Peyer's patch (tissue), 4 donors: ENCODE measurements around the gene NOA1. TPM values are rescaled to one million over a fixed set of nuclear protein-coding genes. Genes with fewer than 3 reads are reported as not detected.

Experiments used
- DNase-seq, 3 donors: peaks; one replicate each; pipeline ENCODE4 v3.0.0-alpha.2; 2017 to 2019
- H3K27ac ChIP-seq, 4 donors: fragments of 200-600 bp; sonication (generic); one replicate each; pipeline ENCODE4 v1.5.1; 2016 to 2019
- H3K27me3 ChIP-seq, 2 donors: fragments of 200-600 bp; sonication (generic); one replicate each; pipeline ENCODE4 v1.5.1; 2019
- H3K36me3 ChIP-seq, 3 donors: fragments of 200-600 bp; sonication (generic); one replicate each; pipeline ENCODE4 v1.5.1; 2016 to 2019
- H3K4me1 ChIP-seq, 4 donors: fragments of 200-600 bp; sonication (generic); one replicate each; pipeline ENCODE4 v1.5.1; 2016 to 2019
- H3K4me3 ChIP-seq, 4 donors: fragments of 200-600 bp; sonication (generic); 1 replicate in 3 of 4; 2 replicates in 1 of 4; pipeline ENCODE4 v1.5.1; 2016 to 2019; ENCODE audit warnings: mild to moderate bottlenecking in 1 of 4
- H3K9me3 ChIP-seq, 4 donors: fragments of 200-600 bp; sonication (generic); one replicate each; pipeline ENCODE4 v1.5.1; 2016 to 2019; ENCODE audit warnings: mild to moderate bottlenecking in 1 of 4
- POLR2A ChIP-seq, 2 donors: fragments of 450-650 bp; IDR thresholded peaks; one replicate each; pipeline ENCODE4 v1.5.1; 2017; ENCODE audit warnings: antibody characterized with exemption in 2 of 2, mild to moderate bottlenecking in 2 of 2, moderate library complexity in 2 of 2
- total RNA-seq, 4 donors: library from RNA; depleted of rRNA; stranded (reverse); fragments of >200 nt; gene quantifications; one replicate each; pipeline ENCODE4 v1.1.0, GENCODE V29; 2016
- TF ChIP-seq, protein P1 (sequence below), 6 experiments: fragments of 450-650 bp in 4 of 6; fragments of 200-600 bp in 2 of 6; sonication (generic) in 1 of 6; IDR thresholded peaks; one replicate each; pipeline ENCODE4 v1.5.1; 2017 to 2019; ENCODE audit warnings: antibody characterized with exemption in 6 of 6, mild to moderate bottlenecking in 3 of 6, moderate library complexity in 1 of 6

Gene NOA1
- total RNA-seq, 4 donors from 2014 or later = 12.4 to 32.6 (median 26.1) TPM

DNA sequence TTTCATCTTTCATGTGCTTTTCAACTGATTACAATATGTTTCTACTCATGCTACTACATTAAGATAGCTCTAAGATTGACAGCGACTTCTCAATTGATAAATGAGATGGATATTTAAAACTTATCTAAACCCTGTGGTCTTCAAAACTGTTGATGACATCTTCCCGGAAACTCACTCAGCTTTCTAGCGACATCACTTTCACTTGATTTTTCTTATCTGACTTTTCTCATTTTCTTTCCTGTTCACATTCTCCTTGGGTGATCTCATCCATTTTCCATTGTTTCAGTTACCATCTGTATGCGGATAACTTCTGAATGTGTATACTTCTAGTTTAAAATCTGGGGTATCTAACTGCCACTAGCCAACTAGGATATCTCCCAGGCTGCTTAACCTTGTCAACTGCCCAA lies 4.4 kb upstream of the NOA1 start:
- Histone ChIP-seq H3K9me3 (no peaks in the 10 kb centered on the region), H3K36me3 (peaks cover 0 to 16% (median 0%) of the 10 kb centered on the region in 3 donors), H3K4me1 (peaks cover 0 to 20% (median 3%) of the 10 kb centered on the region in 4 donors), H3K27ac (no peak overlapping the region), H3K27me3 (no peaks in the 10 kb centered on the region), H3K4me3 (no peak overlapping the region)
- no peak for TF ChIP-seq POLR2A (IDR thresholded peaks at IDR 0.05)
- TF ChIP-seq, protein P1, sequence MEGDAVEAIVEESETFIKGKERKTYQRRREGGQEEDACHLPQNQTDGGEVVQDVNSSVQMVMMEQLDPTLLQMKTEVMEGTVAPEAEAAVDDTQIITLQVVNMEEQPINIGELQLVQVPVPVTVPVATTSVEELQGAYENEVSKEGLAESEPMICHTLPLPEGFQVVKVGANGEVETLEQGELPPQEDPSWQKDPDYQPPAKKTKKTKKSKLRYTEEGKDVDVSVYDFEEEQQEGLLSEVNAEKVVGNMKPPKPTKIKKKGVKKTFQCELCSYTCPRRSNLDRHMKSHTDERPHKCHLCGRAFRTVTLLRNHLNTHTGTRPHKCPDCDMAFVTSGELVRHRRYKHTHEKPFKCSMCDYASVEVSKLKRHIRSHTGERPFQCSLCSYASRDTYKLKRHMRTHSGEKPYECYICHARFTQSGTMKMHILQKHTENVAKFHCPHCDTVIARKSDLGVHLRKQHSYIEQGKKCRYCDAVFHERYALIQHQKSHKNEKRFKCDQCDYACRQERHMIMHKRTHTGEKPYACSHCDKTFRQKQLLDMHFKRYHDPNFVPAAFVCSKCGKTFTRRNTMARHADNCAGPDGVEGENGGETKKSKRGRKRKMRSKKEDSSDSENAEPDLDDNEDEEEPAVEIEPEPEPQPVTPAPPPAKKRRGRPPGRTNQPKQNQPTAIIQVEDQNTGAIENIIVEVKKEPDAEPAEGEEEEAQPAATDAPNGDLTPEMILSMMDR (IDR thresholded peaks at IDR 0.05) = no peak
- no peak for DNase-seq

DNA sequence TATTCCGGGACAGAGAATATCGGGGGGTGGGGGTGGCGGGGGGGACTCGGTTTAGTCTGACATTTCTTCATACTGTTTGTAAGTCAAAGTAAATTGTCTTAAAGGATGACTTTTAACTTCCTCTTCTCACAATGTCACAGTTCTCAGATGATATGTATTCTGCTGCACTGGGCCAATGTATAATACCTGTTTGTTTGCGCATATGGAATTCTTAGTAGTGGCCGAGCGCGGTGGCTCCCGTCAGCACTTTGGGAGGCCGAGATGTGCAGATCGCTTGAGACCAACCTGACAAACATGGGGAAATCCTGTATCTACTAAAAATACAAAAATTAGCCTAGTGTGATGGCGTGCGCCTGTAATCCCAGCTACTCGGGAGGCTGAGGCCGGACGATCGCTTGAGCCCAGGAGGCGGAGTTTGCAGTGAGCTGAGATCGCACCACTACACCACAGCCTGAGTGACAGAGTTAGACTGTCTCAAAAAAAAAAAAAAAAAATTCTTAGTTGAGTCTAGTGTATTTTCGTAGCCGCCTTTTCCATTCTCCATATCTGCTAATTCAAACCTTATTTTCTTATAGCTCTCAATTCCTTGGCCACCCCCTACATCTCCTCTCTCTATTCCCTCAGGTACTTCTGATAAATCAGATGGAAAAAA lies 2.1 kb upstream of the NOA1 start:
- TF ChIP-seq POLR2A (IDR thresholded peaks at IDR 0.05) = no peak
- TF ChIP-seq, protein P1 (IDR thresholded peaks at IDR 0.05) = no peak
- no peaks in the 10 kb centered on the region for H3K27me3 ChIP-seq
- no peaks in the 10 kb centered on the region for H3K9me3 ChIP-seq
- H3K27ac ChIP-seq = peak overlapping the region; percentile 70 to 89 (median 86)
- peaks cover 0 to 3% (median 0%) of the 10 kb centered on the region in 3 donors for H3K36me3 ChIP-seq
- peaks cover 0 to 35% (median 9%) of the 10 kb centered on the region in 4 donors for H3K4me1 ChIP-seq
- H3K4me3 ChIP-seq = peak overlapping the region; percentile 64 to 96 (median 81)
- peak in 2 of 3 donors; percentile 53 to 58 for DNase-seq

DNA sequence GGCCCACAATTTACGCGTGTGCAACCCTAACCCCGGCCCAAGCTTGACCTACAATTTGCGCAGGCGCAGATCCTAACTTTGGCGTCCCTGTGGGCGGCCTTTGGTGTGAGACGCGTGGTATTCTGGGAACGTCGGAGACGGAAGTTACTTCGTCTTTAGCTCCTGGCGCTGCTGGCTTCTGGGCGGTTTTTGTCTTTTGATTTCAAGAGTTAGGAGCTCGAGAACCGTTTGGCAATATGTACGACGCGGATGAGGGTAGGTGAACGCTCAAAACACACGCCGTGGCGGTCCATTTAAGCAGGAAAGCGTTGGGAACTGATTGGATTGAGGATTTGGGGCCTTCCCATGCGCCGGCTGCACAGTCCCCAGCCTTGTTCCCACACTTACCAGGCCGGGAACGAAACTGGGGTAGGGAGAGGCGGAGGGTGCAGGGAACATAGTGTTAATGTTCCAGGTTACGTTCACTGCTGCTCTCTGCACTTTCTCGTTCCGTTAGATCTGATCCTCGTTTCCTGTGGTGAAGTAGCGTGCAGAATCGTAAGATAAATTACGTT lies 1.4 kb upstream of the NOA1 start, which contains the start of gene POLR2B:
TSS of gene POLR2B (plus strand) at position 147 of the 554 bp plus-strand sequence. CDS start at position 237, 90 bp downstream.
- Histone ChIP-seq H3K4me3 (peak within 1 kb of the TSS; percentile 64 to 96 (median 81)), H3K9me3 (no peaks in the 10 kb centered on the region), H3K36me3 (peaks cover 0 to 10% (median 0%) of the 10 kb centered on the region in 3 donors), H3K27ac (peak within 1 kb of the TSS; percentile 70 to 89 (median 86)), H3K27me3 (no peaks in the 10 kb centered on the region), H3K4me1 (peaks cover 0 to 35% (median 9%) of the 10 kb centered on the region in 4 donors)
- peak; percentile 91 to 97 (median 93) for DNase-seq
- TF ChIP-seq, protein P1 (IDR thresholded peaks at IDR 0.05) = no peak
- peak; percentile 56 to 75 for TF ChIP-seq POLR2A (IDR thresholded peaks at IDR 0.05)

DNA sequence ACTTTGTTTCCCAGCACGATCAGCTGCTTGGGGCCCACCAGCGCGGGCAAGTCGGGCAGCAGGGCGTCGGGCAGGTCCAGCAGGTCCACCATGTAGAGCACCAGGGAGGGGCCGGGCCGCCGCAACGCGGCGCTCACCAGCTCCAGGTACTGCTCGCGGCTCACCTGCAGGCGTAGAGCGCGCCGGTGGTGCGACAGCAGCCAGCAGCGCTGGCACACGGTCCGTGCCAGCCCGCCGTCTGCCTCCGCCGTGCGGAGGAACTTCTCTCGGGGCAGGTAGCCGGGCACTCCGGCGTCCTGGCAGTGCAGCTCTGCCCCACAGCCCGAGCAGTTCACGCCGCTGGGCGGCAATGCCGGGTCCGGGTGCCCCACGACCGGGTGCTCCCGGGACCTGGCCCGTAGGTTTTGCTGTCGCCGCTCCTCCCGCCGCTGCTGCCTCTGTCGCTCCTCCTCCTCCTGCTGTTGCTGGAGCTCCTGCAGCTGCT lies 527 bp downstream of the NOA1 start:
- H3K4me1 ChIP-seq = peaks cover 0 to 35% (median 9%) of the 10 kb centered on the region in 4 donors

DNA sequence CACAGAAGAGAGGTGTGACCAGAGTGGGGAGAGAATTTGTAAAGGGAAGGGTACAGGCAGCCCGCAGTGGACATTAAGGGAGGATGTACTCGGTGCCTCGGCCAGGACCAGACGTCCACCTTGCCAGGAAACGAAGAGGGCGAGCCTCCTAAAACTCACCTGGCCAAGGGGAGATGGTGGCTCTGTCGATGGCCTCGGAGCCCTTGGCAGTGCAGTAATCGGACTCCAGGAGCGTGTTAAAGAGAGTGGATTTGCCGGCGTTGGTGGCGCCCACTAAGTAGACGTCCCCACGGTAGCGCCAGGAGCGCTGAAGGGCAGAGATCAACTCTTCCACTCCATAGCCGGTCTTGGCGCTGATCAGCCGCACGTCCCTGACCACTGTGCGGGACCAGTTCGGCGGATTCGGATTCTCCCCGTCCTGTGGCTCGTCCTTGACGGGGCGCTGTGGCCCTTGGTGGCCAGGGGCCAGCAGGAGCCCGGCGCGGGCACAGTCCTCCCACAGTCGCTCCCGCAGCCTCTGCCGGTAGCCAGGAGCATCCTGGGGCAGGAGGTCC lies 1.0 kb downstream of the NOA1 start:
- peak in 1 of 3 donors; percentile 50 for DNase-seq
- peaks cover 0 to 34% (median 9%) of the 10 kb centered on the region in 4 donors for H3K4me1 ChIP-seq
- H3K27me3 ChIP-seq = no peaks in the 10 kb centered on the region
- peaks cover 0 to 35% (median 0%) of the 10 kb centered on the region in 3 donors for H3K36me3 ChIP-seq
- H3K27ac ChIP-seq = peak overlapping the region; percentile 70 to 89 (median 86)
- H3K4me3 ChIP-seq = peak overlapping the region; percentile 64 to 96 (median 81)
- no peaks in the 10 kb centered on the region for H3K9me3 ChIP-seq
- TF ChIP-seq POLR2A (IDR thresholded peaks at IDR 0.05) = no peak
- TF ChIP-seq, protein P1 (IDR thresholded peaks at IDR 0.05) = no peak

More for the DNA sequence above, 527 bp downstream of the NOA1 start:
- peaks cover 0 to 30% (median 0%) of the 10 kb centered on the region in 3 donors for H3K36me3 ChIP-seq
- H3K9me3 ChIP-seq = no peaks in the 10 kb centered on the region
- peak; percentile 38 to 81 (median 77) for DNase-seq
- peak overlapping the region; percentile 64 to 96 (median 81) for H3K4me3 ChIP-seq
- no peaks in the 10 kb centered on the region for H3K27me3 ChIP-seq
- TF ChIP-seq, protein P1 (IDR thresholded peaks at IDR 0.05) = peak in 2 of 6 experiments; percentile 35 to 36
- no peak for TF ChIP-seq POLR2A (IDR thresholded peaks at IDR 0.05)
- H3K27ac ChIP-seq = peak overlapping the region; percentile 70 to 89 (median 86)
